HepG2 (cell line): ENCODE data around the gene PIEZO1.
A peak's percentile ranks its signal among the peaks of the same experiment; 100 is the strongest.

Experiments
- FIP1L1 ChIP-seq: fragments of 200-400 bp; formaldehyde crosslinking; IDR thresholded peaks from 2 replicates; pipeline ENCODE4 v1.6.1; 2018; ENCODE audit warnings: low read depth, mild to moderate bottlenecking, low read length, moderate library complexity, borderline replicate concordance; ENCODE audit not compliant: insufficient read depth
- FOSL2 ChIP-seq: sonication (generic); formaldehyde crosslinking; IDR thresholded peaks from 2 replicates; pipeline ENCODE4 v1.4.0; 2020; ENCODE audit warnings: missing genetic modification reagents
- FOXM1 ChIP-seq: sonication (generic); formaldehyde crosslinking; IDR thresholded peaks from 2 replicates; pipeline ENCODE4 v1.5.0; 2020; ENCODE audit warnings: missing genetic modification reagents
- KLF6 ChIP-seq: IDR thresholded peaks from 2 replicates; pipeline ENCODE4 v1.8.0; 2016; ENCODE audit warnings: missing biosample characterization, missing genetic modification reagents
- NFE2L2 ChIP-seq: fragments of 150-350 bp; IDR thresholded peaks from 2 replicates; pipeline ENCODE4 v1.6.1; 2014; ENCODE audit warnings: low read length
- NFKB2 ChIP-seq: sonication (generic); formaldehyde crosslinking; IDR thresholded peaks from 2 replicates; pipeline ENCODE4 v1.4.0; 2020; ENCODE audit warnings: missing genetic modification reagents, borderline replicate concordance
- RCOR2 ChIP-seq: IDR thresholded peaks from 2 replicates; pipeline ENCODE4 v1.6.1; 2016; ENCODE audit warnings: missing biosample characterization, missing genetic modification reagents
- TAF1 ChIP-seq: sonication (generic); formaldehyde crosslinking; IDR thresholded peaks from 2 replicates; pipeline ENCODE4 v1.4.0; 2020; ENCODE audit warnings: missing genetic modification reagents
- YY1 ChIP-seq: IDR thresholded peaks from 2 replicates; pipeline ENCODE4 v1.6.1; 2011; ENCODE audit warnings: low read length, low read depth, moderate library complexity, mild to moderate bottlenecking; ENCODE audit not compliant: insufficient read depth, insufficient replicate concordance
- ZNF317 ChIP-seq: sonication (generic); formaldehyde crosslinking; IDR thresholded peaks from 2 replicates; pipeline ENCODE4 v1.5.0; 2020; ENCODE audit warnings: mild to moderate bottlenecking, missing genetic modification reagents
- ZNF768 ChIP-seq: sonication (generic); formaldehyde crosslinking; IDR thresholded peaks from 2 replicates; pipeline ENCODE4 v1.4.0; 2020; ENCODE audit warnings: missing genetic modification reagents
- ZNF773 ChIP-seq: sonication (generic); formaldehyde crosslinking; IDR thresholded peaks from 2 replicates; pipeline ENCODE4 v1.4.0; 2020; ENCODE audit warnings: missing genetic modification reagents, borderline replicate concordance
- TF ChIP-seq, protein P1 (sequence below): sonication (generic); formaldehyde crosslinking; IDR thresholded peaks from 2 replicates; pipeline ENCODE4 v1.4.0; 2020; ENCODE audit warnings: mild to moderate bottlenecking, missing genetic modification reagents, borderline replicate concordance
- TF ChIP-seq, protein P2 (sequence below), 2 experiments: sonication (generic) in 1 of 2; formaldehyde crosslinking in 1 of 2; IDR thresholded peaks; 2 replicates each; pipeline versions ENCODE4 v1.6.1 to v1.9.0; 2014 to 2022; ENCODE audit warnings: antibody characterized with exemption in 1 of 2, borderline replicate concordance in 1 of 2, inconsistent platforms in 1 of 2, low read depth in 1 of 2, missing genetic modification reagents in 1 of 2

- TF ChIP-seq, protein P1, sequence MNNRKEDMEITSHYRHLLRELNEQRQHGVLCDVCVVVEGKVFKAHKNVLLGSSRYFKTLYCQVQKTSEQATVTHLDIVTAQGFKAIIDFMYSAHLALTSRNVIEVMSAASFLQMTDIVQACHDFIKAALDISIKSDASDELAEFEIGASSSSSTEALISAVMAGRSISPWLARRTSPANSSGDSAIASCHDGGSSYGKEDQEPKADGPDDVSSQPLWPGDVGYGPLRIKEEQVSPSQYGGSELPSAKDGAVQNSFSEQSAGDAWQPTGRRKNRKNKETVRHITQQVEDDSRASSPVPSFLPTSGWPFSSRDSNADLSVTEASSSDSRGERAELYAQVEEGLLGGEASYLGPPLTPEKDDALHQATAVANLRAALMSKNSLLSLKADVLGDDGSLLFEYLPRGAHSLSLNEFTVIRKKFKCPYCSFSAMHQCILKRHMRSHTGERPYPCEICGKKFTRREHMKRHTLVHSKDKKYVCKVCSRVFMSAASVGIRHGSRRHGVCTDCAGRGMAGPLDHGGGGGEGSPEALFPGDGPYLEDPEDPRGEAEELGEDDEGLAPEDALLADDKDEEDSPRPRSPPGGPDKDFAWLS (CRISPR knock-in tag) = no peak
- TF ChIP-seq RCOR2 (CRISPR knock-in tag) (no peak), NFKB2 (CRISPR knock-in tag) (no peak), NFE2L2 (no peak), KLF6 (no peak), YY1 (no peak), FOSL2 (no peak), ZNF768 (CRISPR knock-in tag) (0 out of 2 replicates have a peak, but pooled peaks have one; percentile 11), FOXM1 (CRISPR knock-in tag) (no peak), TAF1 (CRISPR knock-in tag) (no peak), ZNF773 (CRISPR knock-in tag) (no peak), FIP1L1 (no peak), ZNF317 (CRISPR knock-in tag) (no peak)
- TF ChIP-seq, protein P2, sequence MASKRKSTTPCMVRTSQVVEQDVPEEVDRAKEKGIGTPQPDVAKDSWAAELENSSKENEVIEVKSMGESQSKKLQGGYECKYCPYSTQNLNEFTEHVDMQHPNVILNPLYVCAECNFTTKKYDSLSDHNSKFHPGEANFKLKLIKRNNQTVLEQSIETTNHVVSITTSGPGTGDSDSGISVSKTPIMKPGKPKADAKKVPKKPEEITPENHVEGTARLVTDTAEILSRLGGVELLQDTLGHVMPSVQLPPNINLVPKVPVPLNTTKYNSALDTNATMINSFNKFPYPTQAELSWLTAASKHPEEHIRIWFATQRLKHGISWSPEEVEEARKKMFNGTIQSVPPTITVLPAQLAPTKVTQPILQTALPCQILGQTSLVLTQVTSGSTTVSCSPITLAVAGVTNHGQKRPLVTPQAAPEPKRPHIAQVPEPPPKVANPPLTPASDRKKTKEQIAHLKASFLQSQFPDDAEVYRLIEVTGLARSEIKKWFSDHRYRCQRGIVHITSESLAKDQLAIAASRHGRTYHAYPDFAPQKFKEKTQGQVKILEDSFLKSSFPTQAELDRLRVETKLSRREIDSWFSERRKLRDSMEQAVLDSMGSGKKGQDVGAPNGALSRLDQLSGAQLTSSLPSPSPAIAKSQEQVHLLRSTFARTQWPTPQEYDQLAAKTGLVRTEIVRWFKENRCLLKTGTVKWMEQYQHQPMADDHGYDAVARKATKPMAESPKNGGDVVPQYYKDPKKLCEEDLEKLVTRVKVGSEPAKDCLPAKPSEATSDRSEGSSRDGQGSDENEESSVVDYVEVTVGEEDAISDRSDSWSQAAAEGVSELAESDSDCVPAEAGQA (IDR thresholded peaks at IDR 0.05; ENCODE audit: low read depth) = no peak
- TF ChIP-seq, protein P2 (CRISPR knock-in tag; IDR thresholded peaks at IDR 0.05; ENCODE audit: borderline replicate concordance) = no peak
Observed at GRCh38 chr16:88719267-88719932, 65.6 kb downstream of the PIEZO1 start.
